ENCODE measurements around the gene CTDSP1.

The CTDSP1 gene

GRCh38 chr2:218383892-218384519 is 15.7 kb upstream of the CTDSP1 start:
- no peak for DNase-seq

GRCh38 chr2:218384975-218385374 is 14.7 kb upstream of the CTDSP1 start:
- DNase-seq: no peak

- no peak for DNase-seq
Measured at GRCh38 chr2:218386505-218387368, 12.9 kb upstream of the CTDSP1 start.

- no peak for DNase-seq
Measured at GRCh38 chr2:218387369-218388194, 12.1 kb upstream of the CTDSP1 start.

GRCh38 chr2:218389333-218390150 is 10.1 kb upstream of the CTDSP1 start:
- DNase-seq: no peak

- DNase-seq: no peak
Measured at GRCh38 chr2:218391202-218391601, 8.5 kb upstream of the CTDSP1 start.

GRCh38 chr2:218392459-218392858 is 7.2 kb upstream of the CTDSP1 start:
- DNase-seq: no peak

GRCh38 chr2:218392891-218393462 is 6.7 kb upstream of the CTDSP1 start:
- DNase-seq: no peak

- no peak for DNase-seq
Measured at GRCh38 chr2:218393750-218394290, 5.8 kb upstream of the CTDSP1 start.

GRCh38 chr2:218394298-218395089 is 5.2 kb upstream of the CTDSP1 start:
- no peak for DNase-seq

GRCh38 chr2:218395090-218395444 is 4.6 kb upstream of the CTDSP1 start:
- no peak for DNase-seq

- no peak for DNase-seq
Measured at GRCh38 chr2:218395456-218395825, 4.2 kb upstream of the CTDSP1 start.

GRCh38 chr2:218395826-218396687 is 3.6 kb upstream of the CTDSP1 start:
- peak; percentile 93 for DNase-seq

GRCh38 chr2:218396688-218397462 is 2.8 kb upstream of the CTDSP1 start:
- peak; percentile 78 for DNase-seq

- no peak for DNase-seq
Measured at GRCh38 chr2:218397463-218397819, 2.2 kb upstream of the CTDSP1 start.

GRCh38 chr2:218397820-218398436 is 1.7 kb upstream of the CTDSP1 start:
- peak; percentile 55 for DNase-seq

GRCh38 chr2:218398437-218399390 is 954 bp upstream of the CTDSP1 start:
- DNase-seq: no peak
